Measurements from ENCODE around the gene FLVCR2.

FLVCR2 gene

DNA sequence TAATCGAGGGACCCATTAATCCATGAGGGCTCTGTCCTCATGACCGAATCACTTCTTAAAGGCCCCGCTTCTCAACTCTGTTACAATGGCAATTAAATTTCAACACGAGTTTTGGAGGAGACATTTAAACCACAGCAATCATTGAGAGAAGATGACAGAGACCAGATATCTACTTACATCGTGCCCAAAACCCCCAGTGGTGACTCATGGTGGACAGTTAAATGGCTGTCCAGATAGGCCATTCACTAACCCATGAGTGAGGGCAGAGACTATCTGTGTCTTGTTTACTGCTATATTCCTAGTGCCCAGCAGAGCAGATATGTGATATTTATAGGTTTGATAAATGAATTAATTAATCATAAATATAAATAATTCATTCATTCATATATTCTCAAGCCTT lies 20.0 kb upstream of the FLVCR2 start:
- no peak for DNase-seq (ENCODE audit: low read depth, low spot score)

DNA sequence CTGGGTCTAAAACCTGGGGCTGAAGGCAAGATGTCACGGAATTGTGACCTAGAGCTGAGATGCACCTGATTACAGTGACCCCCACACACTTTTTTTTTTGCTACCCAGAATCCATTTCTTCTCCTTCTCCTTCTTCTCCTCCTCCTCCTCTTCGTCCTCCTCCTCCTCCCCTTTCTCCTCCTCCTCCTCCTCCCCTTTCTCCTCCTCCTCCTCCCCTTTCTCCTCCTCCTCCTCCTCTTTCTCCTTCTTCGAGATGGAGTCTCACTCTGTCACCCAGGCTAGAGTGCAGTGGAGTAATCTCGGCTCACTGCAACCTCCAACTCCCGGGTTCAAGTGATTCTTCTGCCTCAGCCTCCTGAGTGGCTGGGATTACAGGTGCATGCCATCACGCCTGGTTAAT lies 19.4 kb upstream of the FLVCR2 start:
- no peak for DNase-seq (ENCODE audit: low read depth, low spot score)

DNA sequence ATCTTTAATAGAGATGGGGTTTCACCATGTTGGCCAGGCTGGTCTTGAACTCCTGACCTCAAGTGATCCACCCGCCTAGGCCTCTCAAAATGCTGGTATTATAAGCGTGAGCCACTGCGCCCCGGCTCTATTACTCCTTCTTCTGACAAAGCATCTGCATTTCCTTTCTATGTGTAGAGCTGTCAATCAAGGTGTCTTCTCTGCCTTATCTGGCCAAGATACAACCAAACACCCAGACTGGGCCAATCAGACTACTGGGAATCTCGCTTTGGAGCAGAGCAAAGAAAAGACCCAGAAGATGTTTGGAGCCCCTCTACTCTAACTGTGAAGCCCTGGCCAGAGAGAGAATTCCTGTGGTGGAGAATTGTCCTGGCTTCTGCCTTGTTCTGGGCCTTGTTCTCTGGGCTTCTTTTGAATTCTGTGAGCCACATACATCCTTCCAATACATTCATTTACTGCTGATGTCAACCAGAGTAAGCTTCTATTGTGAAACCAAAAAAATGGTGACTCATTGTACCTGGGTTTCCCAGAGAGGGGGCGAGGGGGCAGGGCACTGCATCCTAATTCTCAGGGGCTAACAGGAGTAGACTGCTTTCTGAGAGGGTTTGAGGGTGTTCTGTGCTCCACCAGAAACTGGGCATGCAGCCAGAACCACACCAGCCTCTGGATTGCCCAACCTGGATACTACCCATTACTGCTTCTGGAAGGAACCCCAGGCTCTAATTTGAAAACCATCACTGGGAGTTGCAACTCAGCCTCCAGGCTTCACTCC lies 18.8 kb upstream of the FLVCR2 start:
- peak; percentile 61 for DNase-seq (ENCODE audit: low read depth, low spot score)

DNA sequence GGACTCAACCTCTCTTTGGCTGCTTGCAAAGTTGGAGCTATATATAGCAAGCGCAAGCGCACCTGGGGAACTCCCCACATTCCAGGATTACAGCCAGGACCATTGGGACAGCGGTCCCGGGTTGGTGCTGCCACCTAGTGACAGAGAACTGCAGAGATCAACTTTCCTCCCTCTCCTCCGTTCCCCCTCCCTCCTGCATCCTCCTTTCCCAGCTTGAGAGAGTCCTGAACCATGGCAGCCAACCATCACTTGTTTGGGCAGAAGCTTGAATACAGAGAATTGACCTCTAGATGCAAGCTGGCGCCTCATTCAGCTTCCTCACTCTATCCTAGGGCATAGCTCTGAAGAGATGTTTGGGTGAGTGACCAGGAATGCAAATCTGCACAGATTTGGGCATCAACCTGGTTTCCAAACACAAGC lies 17.4 kb upstream of the FLVCR2 start:
- peak; percentile 88 for DNase-seq (ENCODE audit: low read depth, low spot score)

DNA sequence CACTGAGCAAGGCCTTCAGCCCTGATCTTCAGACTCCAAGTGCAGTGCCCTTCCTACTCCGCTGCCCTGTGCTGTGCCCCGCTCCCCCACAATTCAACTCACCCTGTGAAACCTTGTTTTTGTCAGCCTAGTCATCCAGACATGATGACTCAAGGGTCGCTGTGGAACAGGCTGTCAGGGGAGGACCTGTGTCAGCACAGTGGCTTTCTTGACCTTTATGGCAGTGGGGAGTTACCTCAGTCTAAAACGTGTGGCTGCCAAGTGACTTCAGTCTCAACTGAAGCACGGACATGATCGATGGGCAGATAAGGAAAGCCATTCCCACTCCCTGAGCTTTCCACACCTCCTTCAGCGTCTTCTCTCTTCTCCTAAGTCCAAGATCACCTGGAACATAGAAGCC lies 16.3 kb upstream of the FLVCR2 start:
- no peak for DNase-seq (ENCODE audit: low read depth, low spot score)

DNA sequence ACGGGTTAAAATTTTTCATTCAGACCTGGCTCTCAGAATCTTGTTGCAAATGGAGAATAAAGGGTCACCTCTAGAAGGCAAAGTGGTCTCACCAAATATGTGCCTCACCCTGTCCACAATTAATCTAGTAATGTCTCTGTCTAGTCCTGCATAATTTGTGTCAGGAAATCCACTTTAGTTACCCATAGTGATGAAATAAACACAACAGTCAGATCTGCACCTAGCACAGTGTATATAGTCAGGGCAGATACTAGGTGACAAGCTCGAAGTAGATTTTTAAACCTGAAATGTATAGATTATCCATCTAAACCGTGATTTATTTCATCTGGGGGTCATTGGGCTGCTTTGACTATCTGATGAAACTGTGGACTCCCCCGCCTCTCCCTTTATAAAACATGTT lies 15.9 kb upstream of the FLVCR2 start:
- DNase-seq (ENCODE audit: low read depth, low spot score): no peak

DNA sequence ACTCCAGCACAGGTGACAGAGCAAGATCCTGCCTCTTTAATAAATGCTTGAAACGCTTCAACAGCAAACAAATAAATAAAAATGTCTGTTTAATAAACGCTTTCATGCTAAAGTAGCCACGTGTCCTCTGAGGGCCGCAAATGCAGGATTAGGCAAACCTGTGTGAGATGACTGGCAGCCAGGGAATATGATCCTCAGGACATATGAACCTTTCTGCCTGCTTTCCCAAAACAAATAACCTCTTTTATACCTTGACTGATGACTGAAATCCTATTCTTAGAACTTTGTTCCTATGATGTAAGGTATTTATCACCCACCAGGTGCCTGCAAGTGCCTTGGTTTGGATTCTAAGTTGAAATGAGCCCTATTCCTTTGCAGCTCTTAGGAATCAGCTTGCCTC lies 14.5 kb upstream of the FLVCR2 start:
- DNase-seq (ENCODE audit: low read depth, low spot score): no peak

DNA sequence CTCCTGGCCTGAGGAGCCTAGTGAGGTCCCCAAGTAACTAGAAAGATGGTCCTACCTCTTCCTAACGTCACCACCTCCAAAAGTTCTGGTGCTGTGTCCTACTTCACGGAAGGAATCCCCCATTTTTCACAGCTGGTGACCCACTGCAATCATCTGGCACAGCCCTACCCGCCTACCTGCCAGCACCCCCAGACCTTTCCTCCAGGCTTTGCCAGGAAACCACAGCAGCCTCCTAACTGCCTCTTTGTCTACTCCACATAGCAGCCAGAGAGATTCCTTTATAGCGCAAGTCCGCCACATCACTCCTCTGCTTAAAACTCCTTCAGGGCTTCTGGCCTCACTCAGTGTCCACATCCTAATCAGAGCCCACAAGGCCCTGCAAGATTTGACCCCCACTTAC lies 13.4 kb upstream of the FLVCR2 start:
- DNase-seq (ENCODE audit: low read depth, low spot score): no peak

DNA sequence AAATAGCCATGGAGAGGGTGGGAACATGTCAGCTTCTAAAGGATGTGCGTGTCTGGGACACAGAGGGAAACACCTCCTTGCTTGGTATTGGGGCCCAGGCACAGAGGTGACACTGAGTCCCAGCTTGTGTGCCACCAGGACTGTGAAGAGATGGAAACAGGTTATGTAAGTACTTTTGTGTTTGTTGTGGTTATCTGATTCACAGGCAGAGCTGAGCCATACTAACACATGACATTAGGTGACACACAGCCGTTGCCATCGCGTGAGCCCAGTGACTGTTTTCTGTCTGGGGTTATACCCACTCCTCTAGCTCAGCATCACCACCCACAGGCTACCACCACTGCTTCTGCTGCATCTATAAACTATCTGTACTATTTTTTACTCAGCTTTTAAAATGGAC lies 12.1 kb upstream of the FLVCR2 start:
- DNase-seq (ENCODE audit: low read depth, low spot score): no peak

DNA sequence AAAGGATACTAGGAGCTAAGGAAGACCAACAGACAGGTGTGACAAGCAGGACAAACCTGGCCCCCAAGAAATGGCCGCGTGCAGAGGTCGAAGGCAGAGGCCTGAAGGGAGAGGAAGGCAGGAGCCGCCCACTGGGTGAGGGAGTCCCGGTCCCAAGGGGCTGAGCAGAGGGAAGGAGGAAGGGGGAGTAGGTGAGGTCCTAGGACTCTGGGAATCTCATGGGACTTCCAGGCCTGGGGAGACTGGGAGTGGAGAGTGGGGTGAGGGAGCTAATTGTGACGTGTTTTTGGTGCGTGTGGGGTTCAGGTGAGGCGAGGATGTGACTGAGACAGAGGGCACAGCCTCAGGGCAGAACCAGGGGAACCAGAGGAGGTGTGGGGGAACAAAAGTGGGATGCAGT lies 11.7 kb upstream of the FLVCR2 start:
- no peak for DNase-seq (ENCODE audit: low read depth, low spot score)

DNA sequence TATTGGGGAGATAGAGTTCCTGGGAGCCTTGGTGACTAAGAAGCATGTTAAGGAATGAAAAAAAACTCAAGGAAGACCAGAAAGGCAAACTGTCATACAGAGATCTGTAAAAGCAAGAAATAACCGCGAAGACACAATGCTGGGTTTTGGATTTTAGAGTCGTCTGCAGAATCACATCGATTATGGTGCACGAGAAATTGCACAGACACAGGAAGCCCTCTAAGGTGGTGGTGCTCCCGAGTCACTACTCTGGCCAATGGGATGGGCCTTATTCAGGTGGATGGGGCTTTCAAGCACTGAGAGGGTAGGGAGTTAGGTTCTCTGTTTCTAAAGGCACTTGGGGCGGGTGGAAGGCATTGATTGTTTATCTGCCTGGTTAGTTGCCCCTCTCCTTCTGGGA lies 10.3 kb upstream of the FLVCR2 start:
- DNase-seq (ENCODE audit: low read depth, low spot score): no peak

DNA sequence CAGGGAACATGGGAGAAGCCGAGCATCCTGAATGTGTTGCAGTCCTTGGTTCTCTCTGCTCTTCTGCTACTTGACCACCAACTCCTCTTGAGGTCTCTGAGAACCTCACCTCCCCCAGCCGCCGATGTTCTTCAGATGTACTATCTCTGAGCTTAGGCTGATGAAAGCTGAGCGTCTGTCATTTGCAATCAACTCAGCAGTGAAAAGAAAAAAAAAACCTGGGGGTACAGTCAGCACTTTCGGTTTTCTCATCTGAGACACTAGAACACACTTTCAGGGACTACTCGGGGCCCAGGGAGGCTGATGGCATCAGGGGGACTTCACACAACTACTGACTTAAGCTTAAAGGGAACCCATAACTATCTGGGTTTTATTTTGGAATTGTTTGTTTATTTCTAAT lies 9.6 kb upstream of the FLVCR2 start:
- no peak for DNase-seq (ENCODE audit: low read depth, low spot score)

DNA sequence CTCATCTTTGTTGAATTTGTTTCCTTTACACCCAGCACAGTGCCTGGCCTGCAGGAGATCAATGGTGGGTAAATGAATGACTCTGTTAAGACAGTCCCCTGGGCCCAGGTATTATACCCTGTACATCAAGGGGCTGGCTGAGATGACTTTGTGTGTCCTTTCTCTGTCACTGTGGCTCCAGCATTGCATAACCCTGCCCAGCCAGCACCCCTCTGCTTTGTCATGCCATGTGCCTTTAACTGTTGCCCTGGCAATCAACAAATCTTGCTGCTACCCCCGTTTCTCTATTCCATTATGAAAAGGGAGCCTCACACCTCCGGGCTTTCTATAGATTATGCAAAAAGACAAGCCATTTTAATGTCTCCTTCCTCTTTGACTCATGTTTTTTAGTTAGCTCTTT lies 7.6 kb upstream of the FLVCR2 start:
- DNase-seq (ENCODE audit: low read depth, low spot score): no peak

DNA sequence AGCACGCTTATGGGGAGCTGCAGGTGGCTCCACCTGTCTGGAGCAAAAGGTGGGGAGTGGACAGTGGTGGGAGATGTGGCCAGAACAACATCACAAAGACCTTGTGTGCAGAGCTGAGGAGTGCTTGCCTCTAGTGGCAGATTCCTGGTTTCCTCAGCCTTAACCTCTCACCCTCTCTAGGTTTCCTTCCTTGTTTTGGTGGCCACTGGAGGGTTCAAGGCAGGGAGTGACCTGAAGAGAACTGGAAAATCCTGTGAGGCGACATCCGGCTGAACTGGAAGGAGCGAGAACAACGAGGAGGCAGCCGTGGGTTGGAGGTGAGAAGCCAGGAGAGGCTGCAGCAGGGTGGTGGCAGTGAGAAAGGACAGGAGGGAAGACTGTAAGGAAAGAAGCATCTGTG lies 6.3 kb upstream of the FLVCR2 start:
- no peak for DNase-seq (ENCODE audit: low read depth, low spot score)

DNA sequence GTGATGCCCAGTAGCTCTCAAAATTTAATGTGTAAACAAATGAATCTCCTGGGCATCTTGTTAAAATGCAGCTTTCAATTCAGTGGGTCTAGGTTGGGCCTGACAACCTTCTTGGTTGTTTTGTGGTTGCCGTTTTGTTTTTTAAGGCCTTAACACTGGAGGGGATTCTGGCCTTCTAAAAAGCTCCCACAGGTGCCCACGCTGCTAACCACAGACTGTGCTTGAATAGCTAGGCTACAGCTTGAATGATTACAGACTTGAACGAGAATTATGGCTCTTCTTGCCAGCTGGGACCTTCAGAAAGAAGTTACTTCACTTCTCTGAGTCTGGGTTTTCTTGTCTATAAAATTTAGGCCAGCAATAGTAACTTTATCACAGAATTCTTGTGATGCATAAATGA lies 1.3 kb upstream of the FLVCR2 start:
- no peak for DNase-seq (ENCODE audit: low read depth, low spot score)

DNA sequence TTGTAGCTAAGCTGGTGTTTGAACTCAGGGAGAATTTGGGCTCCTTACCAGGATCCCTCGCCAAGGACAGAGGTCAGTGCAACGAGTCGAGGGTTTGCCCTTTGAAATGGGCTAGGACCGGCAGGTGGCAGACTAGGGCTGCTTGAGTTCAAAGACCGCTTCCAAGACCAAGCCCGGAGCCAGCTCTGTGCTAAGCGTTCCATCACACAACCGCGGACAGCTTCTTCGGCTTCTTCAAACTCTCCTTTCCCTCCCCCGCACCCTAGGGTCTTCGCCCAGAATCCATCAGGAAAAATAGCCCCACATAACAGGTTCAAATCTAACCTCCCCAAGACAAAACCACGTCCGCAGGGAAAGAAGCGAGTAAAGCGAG lies 705 bp upstream of the FLVCR2 start:
- peak; percentile 90 for DNase-seq (ENCODE audit: low read depth, low spot score)

DNA sequence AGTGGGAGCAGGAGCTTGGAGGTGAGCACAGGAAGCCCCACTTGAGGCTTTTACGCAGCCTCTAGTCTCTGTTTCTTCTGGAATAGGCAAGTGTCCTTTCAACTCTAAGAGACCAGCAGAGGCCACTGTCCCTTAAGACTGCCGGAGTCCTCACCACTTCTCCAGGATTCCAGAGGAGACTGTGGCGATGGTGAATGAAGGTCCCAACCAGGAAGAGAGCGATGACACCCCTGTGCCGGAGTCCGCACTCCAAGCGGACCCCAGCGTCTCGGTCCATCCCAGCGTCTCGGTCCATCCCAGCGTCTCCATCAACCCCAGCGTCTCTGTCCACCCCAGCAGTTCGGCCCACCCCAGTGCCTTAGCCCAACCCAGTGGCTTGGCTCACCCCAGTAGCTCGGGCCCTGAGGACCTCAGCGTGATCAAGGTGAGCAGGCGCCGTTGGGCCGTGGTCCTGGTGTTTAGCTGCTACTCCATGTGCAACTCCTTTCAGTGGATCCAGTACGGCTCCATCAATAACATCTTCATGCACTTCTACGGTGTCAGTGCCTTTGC lies 442 bp downstream of the FLVCR2 start:
- no peak for DNase-seq (ENCODE audit: low read depth, low spot score)

DNA sequence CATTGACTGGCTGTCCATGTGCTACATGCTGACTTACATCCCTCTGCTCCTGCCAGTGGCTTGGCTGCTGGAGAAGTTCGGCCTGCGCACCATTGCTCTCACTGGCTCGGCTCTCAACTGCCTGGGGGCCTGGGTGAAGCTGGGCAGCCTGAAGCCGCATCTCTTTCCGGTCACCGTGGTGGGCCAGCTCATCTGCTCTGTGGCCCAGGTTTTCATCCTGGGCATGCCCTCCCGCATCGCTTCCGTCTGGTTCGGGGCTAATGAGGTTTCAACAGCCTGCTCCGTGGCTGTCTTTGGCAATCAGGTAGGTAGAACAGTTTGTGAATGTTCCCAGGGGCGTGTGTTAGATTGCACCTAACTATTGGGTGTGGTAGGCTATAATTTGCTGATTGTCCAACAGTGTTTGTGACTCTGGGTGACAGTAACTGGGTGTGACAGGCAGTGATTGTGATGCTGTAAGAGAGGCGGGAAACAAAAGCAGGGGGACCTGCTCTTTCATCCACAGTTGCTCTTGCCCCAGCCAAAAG lies 981 bp downstream of the FLVCR2 start:
- peak; percentile 1 for DNase-seq (ENCODE audit: low read depth, low spot score)

DNA sequence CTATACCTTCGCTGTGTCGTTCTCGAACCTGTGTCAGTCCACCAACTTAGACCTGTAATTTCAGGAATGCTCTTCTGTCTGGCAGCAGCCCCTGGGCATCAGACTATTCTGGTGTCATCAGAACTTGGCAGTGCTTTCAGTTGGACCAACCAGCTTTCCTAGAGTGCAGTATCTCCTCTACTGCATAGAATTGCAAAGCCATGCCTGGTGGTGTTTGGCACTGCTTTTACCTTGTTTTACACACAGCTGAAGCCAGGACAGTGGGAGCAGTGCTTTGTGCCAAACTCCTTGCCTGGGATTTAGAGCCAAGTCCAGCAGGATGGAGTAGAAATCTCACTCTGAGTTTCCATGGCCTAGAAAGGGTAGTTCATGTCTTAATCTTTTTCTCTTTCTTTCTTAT lies 1.5 kb downstream of the FLVCR2 start:
- DNase-seq (ENCODE audit: low read depth, low spot score): peak; percentile 3

DNA sequence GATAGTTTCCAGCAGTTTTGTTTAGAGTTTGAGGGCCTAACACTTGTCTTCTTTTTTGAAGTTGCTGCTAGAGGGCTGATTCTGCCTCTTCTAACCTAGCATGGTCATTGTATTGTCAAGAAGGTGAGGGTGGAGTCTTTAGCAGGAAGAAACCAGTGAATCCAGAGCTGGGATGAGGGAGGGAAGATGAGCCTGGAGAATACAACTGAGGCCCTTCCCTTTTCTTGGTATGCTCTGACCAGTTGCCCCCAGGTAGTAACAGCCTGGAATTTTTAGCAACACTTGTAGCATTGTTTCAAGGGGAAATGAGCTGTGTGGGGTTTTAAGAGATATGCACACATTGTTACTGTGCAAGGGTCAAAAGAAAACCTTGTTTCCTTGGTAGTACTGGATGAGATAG lies 9.0 kb downstream of the FLVCR2 start:
- no peak for DNase-seq (ENCODE audit: low read depth, low spot score)

DNA sequence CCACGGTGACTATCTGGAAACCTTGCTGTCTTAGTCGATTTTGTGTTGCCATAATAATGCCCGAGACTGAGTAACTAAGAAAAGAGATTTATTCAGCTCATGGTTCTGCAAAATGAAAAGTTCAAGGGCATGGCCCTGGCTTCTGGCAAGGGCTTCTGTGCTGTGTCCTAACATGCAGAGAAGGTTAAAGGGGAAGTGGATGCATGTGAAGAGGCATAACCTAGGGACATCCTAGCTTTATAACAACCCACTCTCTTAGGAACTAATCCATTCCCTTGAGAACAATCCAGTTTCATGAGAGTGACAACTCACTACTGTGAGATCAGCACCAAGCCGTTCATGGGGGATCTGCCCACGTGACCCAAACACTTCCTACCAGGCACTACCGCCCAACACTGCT lies 11.5 kb downstream of the FLVCR2 start:
- DNase-seq (ENCODE audit: low read depth, low spot score): no peak

DNA sequence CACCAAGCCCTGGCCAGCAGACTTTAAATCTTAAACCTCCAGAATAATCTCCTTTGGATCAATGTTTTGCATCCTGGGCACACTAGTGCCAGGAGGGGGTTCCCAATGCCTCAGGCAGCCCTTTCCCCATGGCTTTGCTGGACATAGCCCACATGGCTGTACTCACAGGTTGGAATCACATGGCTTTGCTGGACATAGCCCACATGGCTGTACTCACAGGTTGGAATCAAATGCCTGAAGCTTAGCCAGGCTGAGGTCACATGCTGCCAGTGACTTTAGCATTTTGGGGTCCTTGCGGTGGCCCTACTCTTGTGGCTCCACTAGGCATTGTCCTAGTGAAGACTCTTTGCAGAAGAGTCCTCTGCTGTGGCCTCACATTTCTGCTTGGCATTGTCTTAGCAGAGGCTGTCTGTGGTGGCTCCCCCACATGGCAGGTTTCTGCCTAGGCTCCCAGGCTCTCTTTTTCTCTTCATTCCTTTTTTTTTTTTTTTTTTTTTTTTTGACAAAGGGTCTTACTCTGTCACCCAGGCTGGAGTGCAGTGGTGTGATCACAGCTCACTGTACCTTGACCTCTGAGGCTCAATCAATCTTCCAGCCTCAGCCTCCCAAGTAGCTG lies 13.0 kb downstream of the FLVCR2 start:
- no peak for DNase-seq (ENCODE audit: low read depth, low spot score)

DNA sequence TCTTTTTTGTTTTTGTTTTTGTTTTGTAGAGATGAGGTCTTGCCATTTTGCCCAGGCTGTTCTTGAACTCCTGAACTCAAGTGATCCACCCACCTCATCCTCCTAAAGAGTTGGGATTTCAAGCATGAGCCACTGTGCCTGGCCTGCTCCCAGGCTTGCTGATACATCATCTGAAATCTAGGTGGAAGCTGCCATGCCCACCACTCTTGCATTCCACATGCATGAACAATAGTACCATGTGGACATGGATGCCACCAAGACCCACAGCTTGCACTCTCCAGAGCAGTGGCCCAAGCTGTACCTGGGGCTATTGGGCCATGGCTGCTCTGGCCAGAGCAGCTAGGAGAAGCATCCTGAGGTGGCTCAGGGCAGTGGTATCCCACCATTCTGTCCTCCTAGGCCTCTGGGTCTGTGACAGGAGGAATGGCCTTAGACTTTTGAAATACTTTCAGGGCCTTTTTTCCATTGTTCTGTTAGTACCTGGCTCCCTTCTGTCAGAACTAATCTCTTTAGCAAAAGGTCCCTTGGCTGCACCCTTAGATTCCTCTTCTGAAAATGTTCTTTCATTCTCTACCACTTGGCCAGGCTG lies 13.7 kb downstream of the FLVCR2 start:
- DNase-seq (ENCODE audit: low read depth, low spot score): no peak
